GM12801 (cell line): ENCODE results near the gene SAPCD1.

Experiments
- TF ChIP-seq, protein P1 (sequence below): IDR thresholded peaks from one replicate; pipeline ENCODE4 v1.5.1; 2011; ENCODE audit warnings: control low read depth; ENCODE audit not compliant: insufficient read length; ENCODE audit errors: extremely low read depth

The SAPCD1 gene

DNA sequence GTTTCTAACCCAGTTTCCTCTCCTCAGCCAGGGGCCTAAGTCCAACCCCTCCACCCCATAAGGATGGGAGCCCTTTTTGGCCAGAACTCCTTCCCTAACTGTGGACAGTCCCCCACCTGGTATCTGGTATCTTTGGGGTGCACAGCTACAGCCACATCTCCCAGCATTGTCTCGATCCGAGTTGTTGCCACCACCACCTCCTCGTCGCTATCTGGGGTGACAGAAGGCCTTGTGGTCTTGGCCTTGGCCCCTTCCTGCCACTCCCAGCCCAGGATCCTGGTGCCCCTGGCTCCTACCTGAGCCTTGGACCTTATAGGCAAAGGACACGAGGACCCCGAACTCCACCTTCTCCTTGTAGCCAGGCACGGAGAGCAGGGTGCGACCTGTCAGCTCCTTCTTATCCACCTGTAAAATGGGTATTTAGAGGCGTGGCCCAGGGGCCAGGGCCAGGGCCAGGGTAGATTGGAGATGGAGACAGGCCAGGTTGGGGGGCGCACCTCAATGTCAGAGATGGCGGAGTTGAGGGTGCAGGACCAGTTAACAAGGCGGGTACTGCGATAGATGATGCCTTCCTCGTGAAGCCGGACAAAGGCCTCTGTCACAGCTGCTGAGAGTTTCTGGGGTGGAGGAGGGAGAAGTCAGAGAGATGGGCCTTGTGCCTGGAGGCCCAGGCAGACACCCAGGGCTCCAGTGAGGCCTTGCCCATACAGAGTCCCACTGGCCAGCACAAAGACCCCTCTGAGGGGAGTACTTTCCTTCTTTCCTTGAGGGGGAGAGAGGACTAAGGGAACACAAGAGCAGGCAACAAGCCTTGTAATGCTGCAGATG lies 21.9 kb downstream of the SAPCD1 start:
- TF ChIP-seq, protein P1, sequence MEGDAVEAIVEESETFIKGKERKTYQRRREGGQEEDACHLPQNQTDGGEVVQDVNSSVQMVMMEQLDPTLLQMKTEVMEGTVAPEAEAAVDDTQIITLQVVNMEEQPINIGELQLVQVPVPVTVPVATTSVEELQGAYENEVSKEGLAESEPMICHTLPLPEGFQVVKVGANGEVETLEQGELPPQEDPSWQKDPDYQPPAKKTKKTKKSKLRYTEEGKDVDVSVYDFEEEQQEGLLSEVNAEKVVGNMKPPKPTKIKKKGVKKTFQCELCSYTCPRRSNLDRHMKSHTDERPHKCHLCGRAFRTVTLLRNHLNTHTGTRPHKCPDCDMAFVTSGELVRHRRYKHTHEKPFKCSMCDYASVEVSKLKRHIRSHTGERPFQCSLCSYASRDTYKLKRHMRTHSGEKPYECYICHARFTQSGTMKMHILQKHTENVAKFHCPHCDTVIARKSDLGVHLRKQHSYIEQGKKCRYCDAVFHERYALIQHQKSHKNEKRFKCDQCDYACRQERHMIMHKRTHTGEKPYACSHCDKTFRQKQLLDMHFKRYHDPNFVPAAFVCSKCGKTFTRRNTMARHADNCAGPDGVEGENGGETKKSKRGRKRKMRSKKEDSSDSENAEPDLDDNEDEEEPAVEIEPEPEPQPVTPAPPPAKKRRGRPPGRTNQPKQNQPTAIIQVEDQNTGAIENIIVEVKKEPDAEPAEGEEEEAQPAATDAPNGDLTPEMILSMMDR = no peak

DNA sequence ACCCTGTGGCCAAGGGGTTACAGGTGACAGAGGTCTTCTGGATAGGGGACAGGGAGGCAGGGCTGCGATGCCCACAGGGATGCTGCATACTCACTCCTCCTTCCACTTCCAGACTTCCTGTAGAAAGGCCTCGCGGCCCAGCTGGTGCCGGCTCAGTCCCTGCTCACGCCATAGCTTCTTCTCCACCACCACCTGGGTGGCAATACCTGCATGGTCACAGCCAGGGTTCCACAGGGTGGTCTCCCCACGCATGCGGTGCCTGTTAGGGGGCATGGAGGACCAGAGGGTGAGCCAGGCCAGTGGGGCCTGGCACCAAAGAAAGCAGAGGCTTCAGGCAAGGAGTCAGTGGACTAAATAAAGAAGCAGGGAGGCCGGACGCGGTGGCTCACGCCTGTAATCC lies 23.0 kb downstream of the SAPCD1 start:
- TF ChIP-seq, protein P1 = no peak

DNA sequence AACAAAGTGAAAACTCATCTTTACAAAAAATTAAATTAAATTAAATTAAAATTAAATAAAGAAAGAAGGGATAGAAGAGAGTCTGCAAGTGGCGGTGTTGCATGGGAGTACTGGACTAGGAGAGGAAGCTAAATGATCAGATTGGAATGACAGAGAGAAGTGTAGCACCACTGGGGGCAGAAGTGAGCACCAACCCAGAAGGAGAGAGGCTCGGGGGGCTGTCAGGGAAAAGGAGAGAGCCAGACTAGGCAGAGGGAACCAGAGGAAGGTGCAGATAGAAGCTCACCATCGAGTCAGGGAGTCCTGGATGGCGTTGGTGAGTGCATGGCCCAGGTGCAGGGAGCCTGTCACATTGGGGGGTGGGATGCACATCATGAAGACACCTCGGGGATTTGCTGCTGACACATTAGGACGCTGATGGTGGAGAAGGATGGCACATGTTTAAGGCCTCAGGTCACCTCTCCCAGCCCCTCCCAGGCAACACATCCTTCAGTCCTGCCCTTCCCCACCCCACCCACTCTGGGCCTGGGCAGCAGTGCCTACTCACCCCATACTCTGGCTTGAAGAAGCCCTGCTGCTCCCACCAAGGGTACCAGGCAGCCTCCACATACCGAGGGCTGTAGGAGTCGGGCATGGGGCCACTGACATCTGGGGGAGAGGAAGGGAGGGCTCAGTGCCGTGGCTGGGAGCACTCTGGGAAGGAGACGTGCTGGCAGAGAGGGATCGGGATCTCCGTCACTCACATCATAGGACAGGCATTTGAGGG lies 29.1 kb downstream of the SAPCD1 start:
- TF ChIP-seq, protein P1 = no peak

DNA sequence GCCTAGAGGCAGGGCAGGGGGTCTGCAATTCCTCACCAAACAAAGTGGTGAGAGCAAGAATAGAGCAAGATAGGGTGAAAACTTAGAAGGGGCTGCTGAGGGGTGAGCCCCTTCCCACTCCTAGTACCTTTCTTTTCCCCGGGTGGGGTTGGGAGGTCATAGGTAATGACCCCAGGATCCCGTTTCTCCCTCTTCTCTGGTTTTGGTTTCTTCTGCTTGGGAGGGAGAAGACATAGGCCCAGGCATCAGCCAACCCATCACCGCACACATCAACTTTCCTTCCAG lies 29.6 kb downstream of the SAPCD1 start:
- TF ChIP-seq, protein P1 = no peak

DNA sequence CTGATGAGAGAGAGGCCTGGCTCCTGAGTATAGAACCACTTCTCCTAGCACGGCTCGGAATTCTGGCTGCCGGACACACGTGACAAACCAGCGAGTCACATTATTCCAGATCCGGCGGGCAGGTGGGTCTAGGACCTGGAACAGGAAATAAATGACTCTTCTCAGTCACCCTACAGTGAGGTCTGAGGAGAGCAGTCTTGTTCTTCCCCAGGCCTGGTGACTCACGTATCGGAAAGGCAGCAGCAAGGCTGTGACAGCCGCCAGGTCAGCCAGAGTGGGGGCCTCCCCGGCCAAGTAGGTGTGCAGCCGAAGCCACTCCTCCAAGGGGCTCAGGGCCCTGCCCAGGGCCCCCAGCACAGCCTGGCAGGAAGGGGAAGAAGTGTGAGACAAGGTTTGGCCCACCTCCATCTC lies 30.3 kb downstream of the SAPCD1 start:
- TF ChIP-seq, protein P1 = no peak

DNA sequence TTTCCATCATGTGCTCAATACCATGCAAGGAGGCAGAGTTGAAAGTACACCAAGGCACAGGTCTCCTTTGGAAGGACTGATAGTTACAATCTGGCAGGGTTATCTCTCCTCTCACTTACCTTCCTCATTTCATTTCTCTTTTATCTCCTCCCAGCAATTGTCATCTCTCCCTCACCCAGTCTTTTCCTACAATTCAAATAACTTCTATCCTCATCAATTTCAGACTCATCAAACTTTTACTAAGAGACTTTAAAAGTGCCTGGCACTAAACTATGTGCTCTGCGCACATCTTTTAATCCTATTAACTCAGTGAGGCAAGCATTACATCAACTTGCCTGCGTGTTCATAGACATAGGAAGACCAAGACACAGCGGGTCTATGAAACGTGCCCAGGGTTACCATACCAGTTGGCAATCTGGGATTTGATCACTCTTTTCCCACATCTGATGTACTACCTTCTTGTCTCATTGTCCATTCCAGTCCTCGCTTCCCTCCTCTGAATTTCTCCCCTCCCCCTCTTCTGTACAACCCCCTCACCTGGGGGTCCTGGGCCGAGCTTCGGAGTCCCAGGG lies 31.9 kb downstream of the SAPCD1 start:
- TF ChIP-seq, protein P1 = no peak

DNA sequence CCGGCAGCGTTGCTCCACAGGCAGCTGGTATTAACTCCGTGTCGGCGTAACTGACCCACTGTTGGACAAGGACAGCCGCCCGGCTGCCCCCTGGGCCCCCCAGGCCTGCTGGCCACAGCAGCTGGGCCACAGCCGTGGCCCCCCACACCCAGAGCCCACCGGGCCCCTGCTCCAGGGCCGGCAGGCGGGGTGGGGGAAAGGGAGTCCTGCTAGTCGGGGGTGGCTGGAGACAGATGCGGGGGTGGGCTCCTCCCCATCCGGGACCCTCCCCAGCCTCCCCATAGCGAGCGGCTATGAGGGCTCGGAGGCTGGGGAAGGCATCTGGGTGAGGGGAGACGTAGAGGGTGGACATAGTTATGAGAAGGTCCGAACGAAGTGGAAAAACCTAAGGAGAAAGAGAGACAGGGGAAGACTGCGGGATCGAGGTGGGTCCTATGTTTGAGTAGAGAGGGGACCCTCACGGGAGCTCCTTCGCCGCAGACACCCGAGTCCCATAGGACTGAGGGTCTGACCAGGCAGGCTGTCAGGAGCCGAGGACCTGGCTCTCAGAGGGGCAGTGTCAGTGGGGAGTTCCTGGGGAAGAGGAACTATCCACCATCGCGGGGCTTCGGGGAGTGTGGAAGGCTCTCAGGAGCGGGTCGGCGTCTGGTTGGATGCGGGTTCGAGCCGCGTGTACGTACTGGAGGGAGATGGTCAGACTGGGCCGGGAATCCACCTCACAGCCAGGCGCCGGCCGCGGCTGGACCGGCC lies 32.6 kb downstream of the SAPCD1 start:
- TF ChIP-seq, protein P1 = no peak
